Measurements from ENCODE around the gene SUGP2. TPM values are rescaled to one million over a fixed set of nuclear protein-coding genes. Genes with fewer than 3 reads are reported as not detected.

The SUGP2 gene
- total RNA-seq, 2 donors from 2014 or later: 109 to 127 TPM

GRCh38 chr19:18943465-18943864 lies 89.9 kb downstream of the SUGP2 start:
- Mint-ChIP-seq H3K4me1 (peaks cover 16% of the 10 kb centered on the region), H3K4me3 (no peak overlapping the region), H3K27me3 (peaks cover 25% of the 10 kb centered on the region), H3K27ac (no peak overlapping the region), H3K36me3 (ENCODE audit: low read depth) (no peaks in the 10 kb centered on the region)
- ATAC-seq (no peak), DNase-seq (no peak)
- no peaks in the 10 kb centered on the region for H3K9me3 ChIP-seq (ENCODE audit: control insufficient read depth, low read length, poor library complexity, severe bottlenecking)

DNA sequence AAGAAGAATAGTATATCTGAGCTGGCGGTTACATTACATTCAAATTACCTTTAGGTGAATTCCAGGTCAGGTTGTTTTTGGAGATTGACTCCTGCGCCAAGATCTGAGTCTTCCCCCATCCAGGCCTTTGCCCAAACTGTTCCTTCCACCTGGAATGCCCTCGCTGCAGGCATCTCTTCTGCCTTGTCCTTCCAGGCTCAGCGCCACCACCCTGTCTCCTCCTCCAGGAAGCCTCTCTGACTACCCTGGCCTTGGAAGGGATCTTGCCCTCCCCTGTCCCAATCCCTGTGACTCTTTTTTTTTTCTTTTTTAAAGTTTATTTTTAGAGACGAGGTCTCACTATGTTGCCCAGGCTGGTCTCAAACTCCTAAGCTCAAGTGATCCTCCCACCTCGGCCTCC lies 90.6 kb downstream of the SUGP2 start:
- no peak for ATAC-seq
- Mint-ChIP-seq H3K4me3 (peak overlapping the region; percentile 79), H3K27me3 (peaks cover 25% of the 10 kb centered on the region), H3K4me1 (peaks cover 16% of the 10 kb centered on the region), H3K36me3 (ENCODE audit: low read depth) (no peaks in the 10 kb centered on the region), H3K27ac (no peak overlapping the region)
- no peaks in the 10 kb centered on the region for H3K9me3 ChIP-seq (ENCODE audit: control insufficient read depth, low read length, poor library complexity, severe bottlenecking)
- DNase-seq: no peak

DNA sequence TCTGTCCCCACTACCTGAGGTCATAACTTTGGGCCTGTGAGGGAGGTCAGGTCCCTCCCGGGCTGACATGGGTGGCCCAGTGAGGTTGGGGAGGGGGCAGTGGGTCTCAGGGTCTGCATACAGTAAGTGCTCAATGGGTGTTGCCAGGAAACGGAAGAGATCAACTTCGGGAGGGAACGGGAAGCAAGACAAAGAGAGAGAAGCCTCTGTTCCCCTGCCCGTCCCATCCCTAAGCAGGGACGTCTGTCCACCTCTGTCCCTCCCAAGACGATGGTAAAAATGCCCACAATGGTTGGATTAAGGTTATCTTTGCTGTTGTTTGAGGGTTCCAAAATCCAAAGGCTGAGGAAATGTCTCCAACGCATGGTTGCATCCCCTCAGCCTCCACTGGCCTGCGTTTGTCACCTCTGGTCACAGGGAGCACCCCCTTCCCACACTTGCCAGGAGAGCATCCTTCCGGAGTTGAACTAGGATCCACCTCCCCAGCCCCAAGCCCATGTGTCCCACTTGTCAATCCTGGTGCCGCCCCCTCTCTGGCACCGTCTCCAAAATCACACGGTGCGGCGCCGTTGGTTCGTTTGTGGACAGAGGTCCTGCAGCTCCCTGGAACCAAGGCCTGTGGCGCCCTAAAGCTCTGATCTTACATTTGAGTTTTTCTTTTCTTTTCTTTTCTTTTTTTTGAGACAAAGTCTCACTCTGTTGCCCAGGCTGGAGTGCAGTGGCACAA lies 91.5 kb downstream of the SUGP2 start:
- H3K9me3 ChIP-seq (ENCODE audit: control insufficient read depth, low read length, poor library complexity, severe bottlenecking): no peaks in the 10 kb centered on the region
- Mint-ChIP-seq H3K27ac (no peak overlapping the region), H3K4me1 (peaks cover 16% of the 10 kb centered on the region), H3K36me3 (ENCODE audit: low read depth) (no peaks in the 10 kb centered on the region), H3K27me3 (peaks cover 25% of the 10 kb centered on the region), H3K4me3 (peak overlapping the region; percentile 79)
- DNase-seq (no peak), ATAC-seq (no peak)

Other genes starting within 250 kb of the SUGP2 start
- gene COMP, start 242.2 kb downstream of the SUGP2 start, total RNA-seq: not detected
- 100 to 1,000 TPM; 135 to 143 TPM for gene UPF1, start 201.6 kb downstream of the SUGP2 start, total RNA-seq
- not detected for gene CERS1, start 137.4 kb downstream of the SUGP2 start, total RNA-seq
- 100 to 1,000 TPM; 166 to 185 TPM for gene COPE, start 114.1 kb downstream of the SUGP2 start, total RNA-seq
- gene DDX49, start 113.8 kb downstream of the SUGP2 start, total RNA-seq: 10 to 100 TPM; 45.2 to 49.1 TPM
- 1 to 10 TPM; 3.3 to 4.7 TPM for gene HOMER3, start 92.3 kb downstream of the SUGP2 start, total RNA-seq
- gene ARMC6, start 86 bp upstream of the SUGP2 start, total RNA-seq: 10 to 100 TPM; 11.6 to 12.3 TPM
- gene SLC25A42, start 30.5 kb upstream of the SUGP2 start, total RNA-seq: 10 to 100 TPM; 17.1 to 18.9 TPM
- gene TMEM161A, start 105.0 kb upstream of the SUGP2 start, total RNA-seq: 10 to 100 TPM; 13.1 to 13.7 TPM
- gene MEF2B, start 136.7 kb upstream of the SUGP2 start, total RNA-seq: 1 to 10 TPM; 1.3 to 3.5 TPM
- gene BORCS8, start 158.6 kb upstream of the SUGP2 start, total RNA-seq: 10 to 100 TPM; 27.4 to 30.8 TPM
- gene RFXANK, start 158.7 kb upstream of the SUGP2 start, total RNA-seq: 10 to 100 TPM; 61.9 to 69.2 TPM
- 10 to 100 TPM; 15.0 to 17.3 TPM for gene NR2C2AP, start 169.9 kb upstream of the SUGP2 start, total RNA-seq
- gene NCAN, start 178.4 kb upstream of the SUGP2 start, total RNA-seq: not detected
- not detected for gene TM6SF2, start 239.8 kb upstream of the SUGP2 start, total RNA-seq

Data from T-helper 17 cell (primary cell).